Measurements from ENCODE around the gene GPER1. TPM values are rescaled to one million over a fixed set of nuclear protein-coding genes. Genes with fewer than 3 reads are reported as not detected.

GPER1 gene
- total and polyA plus RNA-seq, 7 donors: 3.5 to 15.8 (median 4.6) TPM

DNA sequence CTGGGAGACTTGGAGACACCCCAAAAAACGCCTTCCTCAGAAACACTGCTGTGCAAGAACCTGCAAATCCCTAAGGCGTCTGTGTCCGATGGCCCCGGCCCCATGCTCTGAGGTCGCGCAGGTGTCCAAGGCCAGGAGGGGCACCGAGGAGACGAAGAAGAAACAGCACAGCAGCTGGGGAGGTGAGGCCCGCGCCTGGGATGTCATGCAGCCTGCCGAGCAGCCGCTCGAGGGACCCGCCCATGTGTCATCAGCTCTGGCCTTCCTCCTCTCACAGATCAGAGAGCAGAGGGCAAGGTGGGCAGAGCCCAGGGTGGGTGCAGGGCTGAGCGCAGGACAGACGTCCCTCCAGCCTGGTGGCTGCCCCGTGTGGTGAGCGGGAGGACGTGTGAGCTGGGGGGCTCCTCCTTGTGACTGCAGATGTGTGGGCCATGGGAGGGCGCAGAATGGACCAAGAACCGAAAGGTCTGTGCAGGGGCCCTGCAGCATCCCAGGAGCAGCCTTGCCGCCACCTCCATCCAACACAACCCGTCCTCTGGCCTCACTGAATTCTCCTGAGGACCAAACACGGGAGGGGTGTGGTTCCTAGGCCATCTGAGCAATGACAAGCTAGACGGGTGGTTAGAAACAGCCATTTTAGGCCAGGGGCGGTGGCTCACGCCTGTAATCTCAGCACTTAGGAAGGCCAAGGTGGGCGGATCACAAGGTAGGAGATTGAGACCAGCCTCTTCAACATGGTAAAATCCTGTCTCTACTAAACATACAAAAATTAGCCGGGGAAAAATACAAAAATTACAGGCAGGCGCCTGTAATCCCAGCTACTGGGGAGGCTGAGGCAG, 13.1 kb upstream of the GPER1 start:
- Histone ChIP-seq H3K9me3 (no peaks in the 10 kb centered on the region), H3K27ac (no peak overlapping the region), H3K4me3 (no peak overlapping the region), H3K27me3 (no peaks in the 10 kb centered on the region), H3K36me3 (no peaks in the 10 kb centered on the region), H3K4me1 (peaks cover 0 to 8% (median 0%) of the 10 kb centered on the region in 4 donors)
- intact Hi-C loops (cut with DNase I): no loop called here
- 82 to 86% methylated on average over 30 of the region's 30 CpGs for WGBS, 2 donors
- TF ChIP-seq EP300 (IDR thresholded peaks at IDR 0.05) (no peak), POLR2A (IDR thresholded peaks at IDR 0.05) (no peak), POLR2AphosphoS5 (IDR thresholded peaks at IDR 0.05) (no peak)
- TF ChIP-seq, protein P1, sequence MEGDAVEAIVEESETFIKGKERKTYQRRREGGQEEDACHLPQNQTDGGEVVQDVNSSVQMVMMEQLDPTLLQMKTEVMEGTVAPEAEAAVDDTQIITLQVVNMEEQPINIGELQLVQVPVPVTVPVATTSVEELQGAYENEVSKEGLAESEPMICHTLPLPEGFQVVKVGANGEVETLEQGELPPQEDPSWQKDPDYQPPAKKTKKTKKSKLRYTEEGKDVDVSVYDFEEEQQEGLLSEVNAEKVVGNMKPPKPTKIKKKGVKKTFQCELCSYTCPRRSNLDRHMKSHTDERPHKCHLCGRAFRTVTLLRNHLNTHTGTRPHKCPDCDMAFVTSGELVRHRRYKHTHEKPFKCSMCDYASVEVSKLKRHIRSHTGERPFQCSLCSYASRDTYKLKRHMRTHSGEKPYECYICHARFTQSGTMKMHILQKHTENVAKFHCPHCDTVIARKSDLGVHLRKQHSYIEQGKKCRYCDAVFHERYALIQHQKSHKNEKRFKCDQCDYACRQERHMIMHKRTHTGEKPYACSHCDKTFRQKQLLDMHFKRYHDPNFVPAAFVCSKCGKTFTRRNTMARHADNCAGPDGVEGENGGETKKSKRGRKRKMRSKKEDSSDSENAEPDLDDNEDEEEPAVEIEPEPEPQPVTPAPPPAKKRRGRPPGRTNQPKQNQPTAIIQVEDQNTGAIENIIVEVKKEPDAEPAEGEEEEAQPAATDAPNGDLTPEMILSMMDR (IDR thresholded peaks at IDR 0.05): no peak
- DNase-seq: no peak

DNA sequence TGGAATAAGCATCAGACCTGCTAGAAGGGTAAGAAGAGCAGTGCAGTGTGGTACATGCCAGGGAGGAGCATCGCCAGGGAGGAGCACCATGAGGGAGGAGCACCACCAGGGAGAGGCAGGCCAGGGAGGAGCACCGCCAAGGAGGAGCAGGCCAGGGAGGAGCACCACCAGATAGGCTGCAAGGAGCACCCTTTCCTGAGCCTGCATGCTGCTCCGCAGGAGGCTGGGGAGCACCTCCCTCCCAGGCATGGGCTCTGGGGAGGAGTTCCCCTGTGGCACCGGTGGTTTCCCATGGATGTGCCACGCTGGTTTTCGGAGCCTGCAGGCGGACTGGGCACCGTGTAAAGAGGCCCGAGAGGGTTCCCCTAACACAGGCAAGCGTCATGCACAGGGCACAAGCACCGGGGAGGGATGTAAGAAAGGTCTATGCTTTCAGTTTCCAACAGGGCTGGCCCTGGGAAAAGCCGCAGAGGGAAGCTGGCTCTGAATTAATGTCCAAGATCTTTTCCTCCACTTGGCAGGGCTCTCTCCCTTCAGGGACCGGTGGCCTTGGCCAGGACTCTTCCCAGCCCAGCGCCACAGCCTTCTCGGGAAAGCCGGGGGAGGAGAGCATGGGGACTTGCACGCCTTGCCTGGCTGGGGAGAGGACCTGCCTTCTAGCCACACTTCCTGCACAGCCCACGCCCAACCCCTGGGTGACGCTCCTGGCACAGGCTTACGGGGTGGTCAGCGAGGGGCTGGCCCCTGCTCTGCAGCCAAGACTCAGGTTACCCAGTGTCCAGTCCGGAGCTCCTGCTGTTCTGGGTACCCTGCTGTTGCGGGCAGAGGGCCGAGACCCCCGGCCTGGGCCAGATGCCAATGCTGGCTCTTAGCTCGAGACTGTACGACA, 11.5 kb upstream of the GPER1 start:
- no peaks in the 10 kb centered on the region for H3K9me3 ChIP-seq
- WGBS, 2 donors: 85 to 86% methylated on average over 27 of the region's 27 CpGs
- H3K4me1 ChIP-seq: peaks cover 0 to 11% (median 2%) of the 10 kb centered on the region in 4 donors
- intact Hi-C loops (cut with DNase I): no loop called here
- H3K36me3 ChIP-seq: no peaks in the 10 kb centered on the region
- no peak overlapping the region for H3K4me3 ChIP-seq
- no peak for TF ChIP-seq EP300 (IDR thresholded peaks at IDR 0.05)
- TF ChIP-seq POLR2AphosphoS5 (IDR thresholded peaks at IDR 0.05): no peak
- no peak for TF ChIP-seq POLR2A (IDR thresholded peaks at IDR 0.05)
- TF ChIP-seq, protein P1 (IDR thresholded peaks at IDR 0.05): no peak
- no peak for DNase-seq
- H3K27me3 ChIP-seq: no peaks in the 10 kb centered on the region
- H3K27ac ChIP-seq: peak overlapping the region in 2 of 4 donors; percentile 16 to 27

DNA sequence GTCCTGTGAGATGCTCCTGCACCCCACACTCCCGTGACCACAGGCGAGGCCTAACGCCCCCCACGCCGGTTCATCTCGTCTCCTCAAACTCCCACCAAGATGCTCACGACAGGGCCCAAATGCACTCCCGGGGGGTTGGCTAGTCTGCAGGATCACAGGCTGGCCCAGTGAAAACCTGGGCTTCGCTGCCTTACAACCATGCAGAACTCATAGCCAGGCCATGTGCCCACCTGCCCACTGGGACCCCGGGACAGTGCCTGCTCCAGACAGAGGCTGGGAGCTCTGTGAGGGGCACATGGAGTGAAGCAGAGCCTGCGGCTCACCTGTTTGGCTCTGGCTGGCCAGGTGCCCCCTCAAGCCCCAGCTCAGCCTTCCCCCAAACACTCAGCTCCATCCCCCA, 9.4 kb upstream of the GPER1 start:
- peaks cover 0 to 14% (median 13%) of the 10 kb centered on the region in 4 donors for H3K4me1 ChIP-seq
- WGBS, 2 donors: 95% methylated on average over 11 of the region's 11 CpGs
- no peak overlapping the region for H3K27ac ChIP-seq

DNA sequence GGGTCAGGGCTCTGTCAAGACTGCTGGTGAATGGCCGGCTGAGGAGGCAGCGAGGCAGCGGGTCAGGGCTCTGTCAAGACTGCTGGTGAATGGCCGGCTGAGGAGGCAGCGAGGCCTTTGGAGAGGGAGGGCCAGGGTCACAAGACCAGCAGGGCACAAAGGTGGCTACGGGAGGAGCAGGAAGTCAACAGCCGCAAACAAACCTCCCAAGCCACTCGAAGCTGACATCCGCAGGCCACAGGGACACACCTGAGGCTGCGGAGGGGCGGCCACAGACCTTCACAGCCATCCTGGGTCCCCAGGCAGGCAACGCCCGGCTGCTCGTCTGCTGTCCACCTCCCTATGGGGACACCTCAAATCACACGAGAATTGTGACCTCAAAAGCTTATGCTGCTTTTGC, 8.9 kb upstream of the GPER1 start:
- DNase-seq: no peak
- Histone ChIP-seq H3K27ac (no peak overlapping the region), H3K36me3 (no peaks in the 10 kb centered on the region), H3K4me1 (peaks cover 0 to 14% (median 13%) of the 10 kb centered on the region in 4 donors), H3K27me3 (no peaks in the 10 kb centered on the region), H3K9me3 (no peaks in the 10 kb centered on the region), H3K4me3 (no peak overlapping the region)
- WGBS, 2 donors: 60 to 88% methylated on average over 15 of the region's 15 CpGs
- TF ChIP-seq, protein P1 (IDR thresholded peaks at IDR 0.05): no peak
- TF ChIP-seq EP300 (IDR thresholded peaks at IDR 0.05): no peak
- no peak for TF ChIP-seq POLR2AphosphoS5 (IDR thresholded peaks at IDR 0.05)
- TF ChIP-seq POLR2A (IDR thresholded peaks at IDR 0.05): no peak
- intact Hi-C loops (cut with DNase I): no loop called here

More for the DNA sequence above, 9.4 kb upstream of the GPER1 start:
- Histone ChIP-seq H3K27me3 (no peaks in the 10 kb centered on the region), H3K36me3 (no peaks in the 10 kb centered on the region), H3K9me3 (no peaks in the 10 kb centered on the region), H3K4me3 (no peak overlapping the region)
- intact Hi-C loops (cut with DNase I): no loop called here
- DNase-seq: no peak
- TF ChIP-seq EP300 (IDR thresholded peaks at IDR 0.05): no peak
- TF ChIP-seq, protein P1 (IDR thresholded peaks at IDR 0.05): no peak
- TF ChIP-seq POLR2A (IDR thresholded peaks at IDR 0.05): no peak
- no peak for TF ChIP-seq POLR2AphosphoS5 (IDR thresholded peaks at IDR 0.05)

All from sigmoid colon (tissue), 7 donors.